AG04449 (cell line): ENCODE measurements around the gene ANKMY1.

Source experiments
- CTCF ChIA-PET: fragments of 350-600 bp; formaldehyde crosslinking; extraction: SDS; loops from one replicate; lab custom pipeline; 2021; ENCODE audit warnings: antibody characterized with exemption; lab: Yijun Ruan, JAX
- POLR2A ChIA-PET: fragments of 400-600, 350-600 bp; formaldehyde crosslinking; extraction: SDS; loops from one replicate; lab custom pipeline; 2020; ENCODE audit warnings: antibody characterized with exemption, inconsistent platforms; lab: Yijun Ruan, JAX
- DNase-seq: peaks from one replicate; pipeline ENCODE4 v3.0.0-alpha.2; 2010; ENCODE audit warnings: low read depth, low spot score
- H3K4me3 ChIP-seq: 2 replicates; pipeline ENCODE4 v1.5.1; 2011; ENCODE audit warnings: low read depth, mild to moderate bottlenecking, control low read depth, low read length
- CTCF ChIP-seq: IDR thresholded peaks from one replicate; pipeline ENCODE4 v1.5.1; 2011; ENCODE audit warnings: mild to moderate bottlenecking, moderate library complexity, low read length, control low read depth, inconsistent platforms; ENCODE audit not compliant: insufficient read depth; ENCODE audit errors: missing control alignments

Gene ANKMY1

GRCh38 chr2:240469239-240469636 lies 88.5 kb downstream of the ANKMY1 start:
- ChIA-PET POLR2A (no interaction called here), CTCF (no interaction called here)
- no peak for DNase-seq
- TF ChIP-seq CTCF: no peak
- no peak overlapping the region for H3K4me3 ChIP-seq

- H3K4me3 ChIP-seq: no peak overlapping the region
- ChIA-PET CTCF (no interaction called here), POLR2A (no interaction called here)
- no peak for TF ChIP-seq CTCF
- DNase-seq: no peak
These were observed 89.2 kb downstream of the ANKMY1 start for GRCh38 chr2:240468303-240469238.

DNA sequence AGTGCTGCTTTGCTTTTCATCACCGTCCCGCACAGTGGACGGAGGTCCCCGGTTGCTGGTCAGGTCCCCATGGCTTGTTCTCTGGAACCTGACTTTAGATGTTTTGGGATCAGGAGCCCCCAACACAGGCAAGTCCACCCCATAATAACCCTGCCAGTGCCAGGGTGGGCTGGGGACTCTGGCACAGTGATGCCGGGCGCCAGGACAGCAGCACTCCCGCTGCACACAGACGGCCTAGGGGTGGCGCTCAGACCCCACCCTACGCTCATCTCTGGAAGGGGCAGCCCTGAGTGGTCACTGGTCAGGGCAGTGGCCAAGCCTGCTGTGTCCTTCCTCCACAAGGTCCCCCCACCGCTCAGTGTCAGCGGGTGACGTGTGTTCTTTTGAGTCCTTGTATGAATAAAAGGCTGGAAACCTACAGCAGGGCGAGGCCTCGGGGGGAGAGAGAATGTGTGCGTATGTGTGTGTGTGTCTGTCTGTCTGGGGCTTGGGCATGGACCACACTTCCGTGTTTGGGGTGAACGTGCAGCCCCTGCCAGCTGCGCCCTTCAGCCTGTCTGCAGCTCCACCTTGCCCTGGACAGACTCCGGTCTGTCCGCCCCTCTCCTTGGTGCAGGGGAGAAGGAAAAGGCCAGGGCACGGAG lies 90.0 kb downstream of the ANKMY1 start:
- CTCF ChIA-PET: no interaction called here
- POLR2A ChIA-PET: no interaction called here
- no peak for TF ChIP-seq CTCF
- H3K4me3 ChIP-seq: no peak overlapping the region
- DNase-seq: no peak

DNA sequence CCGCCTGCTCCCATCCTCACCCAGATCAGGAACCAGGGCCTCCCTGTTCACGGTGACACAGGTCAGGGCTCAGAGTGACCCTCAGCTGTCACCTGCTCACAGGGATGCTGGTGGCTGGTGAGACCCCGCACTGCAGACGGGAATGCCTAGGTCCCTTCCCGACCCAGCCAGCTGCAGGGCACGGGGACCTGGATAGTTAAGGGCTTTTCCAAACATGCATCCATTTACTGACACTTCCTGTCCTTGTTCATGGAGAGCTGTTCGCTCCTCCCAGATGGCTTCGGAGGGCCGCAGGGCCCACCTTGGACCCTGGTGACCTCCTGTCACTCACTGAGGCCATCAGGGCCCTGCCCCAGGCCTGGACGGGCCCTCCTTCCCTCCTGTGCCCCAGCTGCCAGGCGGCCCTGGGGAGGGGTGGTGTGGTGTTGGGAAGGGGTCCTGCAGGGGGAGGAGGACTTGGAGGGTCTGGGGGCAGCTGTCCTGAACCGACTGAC lies 90.6 kb downstream of the ANKMY1 start:
- no peak overlapping the region for H3K4me3 ChIP-seq
- ChIA-PET POLR2A (no interaction called here), CTCF (no interaction called here)
- TF ChIP-seq CTCF: no peak
- no peak for DNase-seq

DNA sequence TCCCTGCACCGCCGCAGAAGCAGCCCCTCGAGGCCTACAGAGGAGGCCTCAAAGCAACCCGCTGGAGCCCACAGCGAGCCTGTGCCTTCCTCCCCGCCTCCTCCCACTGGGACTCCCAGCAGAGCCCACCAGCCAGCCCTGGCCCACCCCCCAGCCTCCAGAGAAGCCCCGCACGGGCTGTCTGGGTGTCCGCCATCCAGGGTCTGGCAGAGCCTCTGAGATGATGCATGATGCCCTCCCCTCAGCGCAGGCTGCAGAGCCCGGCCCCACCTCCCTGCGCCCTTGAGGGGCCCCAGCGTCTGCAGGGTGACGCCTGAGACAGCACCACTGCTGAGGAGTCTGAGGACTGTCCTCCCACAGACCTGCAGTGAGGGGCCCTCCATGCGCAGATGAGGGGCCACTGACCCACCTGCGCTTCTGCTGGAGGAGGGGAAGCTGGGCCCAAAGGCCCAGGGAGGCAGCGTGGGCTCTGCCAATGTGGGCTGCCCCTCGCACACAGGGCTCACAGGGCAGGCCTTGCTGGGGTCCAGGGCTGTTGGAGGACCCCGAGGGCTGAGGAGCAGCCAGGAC lies 91.1 kb downstream of the ANKMY1 start:
- no peak for DNase-seq

More for the DNA sequence above, 91.1 kb downstream of the ANKMY1 start:
- no peak overlapping the region for H3K4me3 ChIP-seq
- CTCF ChIA-PET: no interaction called here
- POLR2A ChIA-PET: no interaction called here
- no peak for TF ChIP-seq CTCF
